Measurements from ENCODE around the gene C8A. TPM values are rescaled to one million over a fixed set of nuclear protein-coding genes. Genes with fewer than 3 reads are reported as not detected.

The C8A gene
- total and polyA plus RNA-seq, 2 of the 13 experiments (the other 11 are each of a cell fraction or from before 2014, with no cell fraction given) = 10.5 to 15.0 TPM

DNA sequence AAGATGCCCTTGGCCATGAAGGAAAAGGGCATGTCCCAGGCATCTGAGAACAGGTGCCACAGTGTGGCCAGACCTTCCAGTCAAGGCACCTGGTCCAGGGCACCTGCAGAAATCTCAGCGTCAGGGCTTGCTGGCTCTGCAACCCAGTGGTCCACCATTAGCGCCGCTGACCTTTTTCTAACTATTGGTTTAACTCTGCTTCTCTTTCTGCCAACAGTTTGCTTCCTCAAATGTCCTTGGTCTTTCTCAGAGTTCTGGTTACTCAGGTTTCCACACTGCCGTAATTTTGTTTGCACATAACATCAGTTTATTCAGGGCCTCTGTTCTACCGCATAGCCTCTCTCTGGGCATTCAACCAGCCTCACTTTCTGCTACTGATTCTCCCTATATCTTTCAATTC is 18.9 kb upstream of the C8A start (continued):
- TF ChIP-seq KLF11 (CRISPR knock-in tag; IDR thresholded peaks at IDR 0.05) (no peak), GTF2F1 (IDR thresholded peaks at IDR 0.05; ENCODE audit: low read length) (no peak), ZNF234 (CRISPR knock-in tag; conservative IDR thresholded peaks at IDR 0.05) (no peak), REXO4 (CRISPR knock-in tag; IDR thresholded peaks at IDR 0.05; ENCODE audit: borderline replicate concordance) (no peak), NFATC3 (CRISPR knock-in tag; IDR thresholded peaks at IDR 0.05) (no peak), PLRG1 (conservative IDR thresholded peaks at IDR 0.05) (no peak), SIX1 (CRISPR knock-in tag; IDR thresholded peaks at IDR 0.05; ENCODE audit: borderline replicate concordance) (peak; percentile 87; the same call in 1 of the 2 replicates), KLF16 (CRISPR knock-in tag; IDR thresholded peaks at IDR 0.05) (no peak), MTF2 (CRISPR knock-in tag; IDR thresholded peaks at IDR 0.05; ENCODE audit: borderline replicate concordance) (no peak), WIZ (CRISPR knock-in tag; IDR thresholded peaks at IDR 0.05) (no peak), ZFP62 (CRISPR knock-in tag; IDR thresholded peaks at IDR 0.05) (no peak), SIX4 (CRISPR knock-in tag; IDR thresholded peaks at IDR 0.05) (no peak), ZNF124 (CRISPR knock-in tag; IDR thresholded peaks at IDR 0.05) (no peak), ZBTB38 (CRISPR knock-in tag; IDR thresholded peaks at IDR 0.05) (peak; percentile 97), ZFY (CRISPR knock-in tag; IDR thresholded peaks at IDR 0.05) (no peak), ZBTB42 (CRISPR knock-in tag; IDR thresholded peaks at IDR 0.05) (no peak)
- TF ChIP-seq, protein P1, sequence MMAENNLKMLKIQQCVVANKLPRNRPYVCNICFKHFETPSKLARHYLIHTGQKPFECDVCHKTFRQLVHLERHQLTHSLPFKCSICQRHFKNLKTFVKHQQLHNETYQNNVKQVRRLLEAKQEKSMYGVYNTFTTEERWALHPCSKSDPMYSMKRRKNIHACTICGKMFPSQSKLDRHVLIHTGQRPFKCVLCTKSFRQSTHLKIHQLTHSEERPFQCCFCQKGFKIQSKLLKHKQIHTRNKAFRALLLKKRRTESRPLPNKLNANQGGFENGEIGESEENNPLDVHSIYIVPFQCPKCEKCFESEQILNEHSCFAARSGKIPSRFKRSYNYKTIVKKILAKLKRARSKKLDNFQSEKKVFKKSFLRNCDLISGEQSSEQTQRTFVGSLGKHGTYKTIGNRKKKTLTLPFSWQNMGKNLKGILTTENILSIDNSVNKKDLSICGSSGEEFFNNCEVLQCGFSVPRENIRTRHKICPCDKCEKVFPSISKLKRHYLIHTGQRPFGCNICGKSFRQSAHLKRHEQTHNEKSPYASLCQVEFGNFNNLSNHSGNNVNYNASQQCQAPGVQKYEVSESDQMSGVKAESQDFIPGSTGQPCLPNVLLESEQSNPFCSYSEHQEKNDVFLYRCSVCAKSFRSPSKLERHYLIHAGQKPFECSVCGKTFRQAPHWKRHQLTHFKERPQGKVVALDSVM (CRISPR knock-in tag; IDR thresholded peaks at IDR 0.05) = peak; percentile 45; the same call in 1 of the 2 replicates
- TF ChIP-seq, protein P2, sequence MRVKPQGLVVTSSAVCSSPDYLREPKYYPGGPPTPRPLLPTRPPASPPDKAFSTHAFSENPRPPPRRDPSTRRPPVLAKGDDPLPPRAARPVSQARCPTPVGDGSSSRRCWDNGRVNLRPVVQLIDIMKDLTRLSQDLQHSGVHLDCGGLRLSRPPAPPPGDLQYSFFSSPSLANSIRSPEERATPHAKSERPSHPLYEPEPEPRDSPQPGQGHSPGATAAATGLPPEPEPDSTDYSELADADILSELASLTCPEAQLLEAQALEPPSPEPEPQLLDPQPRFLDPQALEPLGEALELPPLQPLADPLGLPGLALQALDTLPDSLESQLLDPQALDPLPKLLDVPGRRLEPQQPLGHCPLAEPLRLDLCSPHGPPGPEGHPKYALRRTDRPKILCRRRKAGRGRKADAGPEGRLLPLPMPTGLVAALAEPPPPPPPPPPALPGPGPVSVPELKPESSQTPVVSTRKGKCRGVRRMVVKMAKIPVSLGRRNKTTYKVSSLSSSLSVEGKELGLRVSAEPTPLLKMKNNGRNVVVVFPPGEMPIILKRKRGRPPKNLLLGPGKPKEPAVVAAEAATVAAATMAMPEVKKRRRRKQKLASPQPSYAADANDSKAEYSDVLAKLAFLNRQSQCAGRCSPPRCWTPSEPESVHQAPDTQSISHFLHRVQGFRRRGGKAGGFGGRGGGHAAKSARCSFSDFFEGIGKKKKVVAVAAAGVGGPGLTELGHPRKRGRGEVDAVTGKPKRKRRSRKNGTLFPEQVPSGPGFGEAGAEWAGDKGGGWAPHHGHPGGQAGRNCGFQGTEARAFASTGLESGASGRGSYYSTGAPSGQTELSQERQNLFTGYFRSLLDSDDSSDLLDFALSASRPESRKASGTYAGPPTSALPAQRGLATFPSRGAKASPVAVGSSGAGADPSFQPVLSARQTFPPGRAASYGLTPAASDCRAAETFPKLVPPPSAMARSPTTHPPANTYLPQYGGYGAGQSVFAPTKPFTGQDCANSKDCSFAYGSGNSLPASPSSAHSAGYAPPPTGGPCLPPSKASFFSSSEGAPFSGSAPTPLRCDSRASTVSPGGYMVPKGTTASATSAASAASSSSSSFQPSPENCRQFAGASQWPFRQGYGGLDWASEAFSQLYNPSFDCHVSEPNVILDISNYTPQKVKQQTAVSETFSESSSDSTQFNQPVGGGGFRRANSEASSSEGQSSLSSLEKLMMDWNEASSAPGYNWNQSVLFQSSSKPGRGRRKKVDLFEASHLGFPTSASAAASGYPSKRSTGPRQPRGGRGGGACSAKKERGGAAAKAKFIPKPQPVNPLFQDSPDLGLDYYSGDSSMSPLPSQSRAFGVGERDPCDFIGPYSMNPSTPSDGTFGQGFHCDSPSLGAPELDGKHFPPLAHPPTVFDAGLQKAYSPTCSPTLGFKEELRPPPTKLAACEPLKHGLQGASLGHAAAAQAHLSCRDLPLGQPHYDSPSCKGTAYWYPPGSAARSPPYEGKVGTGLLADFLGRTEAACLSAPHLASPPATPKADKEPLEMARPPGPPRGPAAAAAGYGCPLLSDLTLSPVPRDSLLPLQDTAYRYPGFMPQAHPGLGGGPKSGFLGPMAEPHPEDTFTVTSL (CRISPR knock-in tag; IDR thresholded peaks at IDR 0.05; ENCODE audit: borderline replicate concordance) = peak; percentile 69; the same call in 1 of the 2 replicates
- TF ChIP-seq, protein P3, sequence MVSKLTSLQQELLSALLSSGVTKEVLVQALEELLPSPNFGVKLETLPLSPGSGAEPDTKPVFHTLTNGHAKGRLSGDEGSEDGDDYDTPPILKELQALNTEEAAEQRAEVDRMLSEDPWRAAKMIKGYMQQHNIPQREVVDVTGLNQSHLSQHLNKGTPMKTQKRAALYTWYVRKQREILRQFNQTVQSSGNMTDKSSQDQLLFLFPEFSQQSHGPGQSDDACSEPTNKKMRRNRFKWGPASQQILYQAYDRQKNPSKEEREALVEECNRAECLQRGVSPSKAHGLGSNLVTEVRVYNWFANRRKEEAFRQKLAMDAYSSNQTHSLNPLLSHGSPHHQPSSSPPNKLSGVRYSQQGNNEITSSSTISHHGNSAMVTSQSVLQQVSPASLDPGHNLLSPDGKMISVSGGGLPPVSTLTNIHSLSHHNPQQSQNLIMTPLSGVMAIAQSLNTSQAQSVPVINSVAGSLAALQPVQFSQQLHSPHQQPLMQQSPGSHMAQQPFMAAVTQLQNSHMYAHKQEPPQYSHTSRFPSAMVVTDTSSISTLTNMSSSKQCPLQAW (CRISPR knock-in tag; IDR thresholded peaks at IDR 0.05) = peak; percentile 62

Data from HepG2 (cell line).